ENCODE data around the gene FIS1. TPM values are rescaled to one million over a fixed set of nuclear protein-coding genes. Genes with fewer than 3 reads are reported as not detected.

FIS1 gene
- polyA plus RNA-seq, 1 donor (not counting 4 experiments of a cell fraction or from before 2014, with no cell fraction given), result 202 TPM

DNA sequence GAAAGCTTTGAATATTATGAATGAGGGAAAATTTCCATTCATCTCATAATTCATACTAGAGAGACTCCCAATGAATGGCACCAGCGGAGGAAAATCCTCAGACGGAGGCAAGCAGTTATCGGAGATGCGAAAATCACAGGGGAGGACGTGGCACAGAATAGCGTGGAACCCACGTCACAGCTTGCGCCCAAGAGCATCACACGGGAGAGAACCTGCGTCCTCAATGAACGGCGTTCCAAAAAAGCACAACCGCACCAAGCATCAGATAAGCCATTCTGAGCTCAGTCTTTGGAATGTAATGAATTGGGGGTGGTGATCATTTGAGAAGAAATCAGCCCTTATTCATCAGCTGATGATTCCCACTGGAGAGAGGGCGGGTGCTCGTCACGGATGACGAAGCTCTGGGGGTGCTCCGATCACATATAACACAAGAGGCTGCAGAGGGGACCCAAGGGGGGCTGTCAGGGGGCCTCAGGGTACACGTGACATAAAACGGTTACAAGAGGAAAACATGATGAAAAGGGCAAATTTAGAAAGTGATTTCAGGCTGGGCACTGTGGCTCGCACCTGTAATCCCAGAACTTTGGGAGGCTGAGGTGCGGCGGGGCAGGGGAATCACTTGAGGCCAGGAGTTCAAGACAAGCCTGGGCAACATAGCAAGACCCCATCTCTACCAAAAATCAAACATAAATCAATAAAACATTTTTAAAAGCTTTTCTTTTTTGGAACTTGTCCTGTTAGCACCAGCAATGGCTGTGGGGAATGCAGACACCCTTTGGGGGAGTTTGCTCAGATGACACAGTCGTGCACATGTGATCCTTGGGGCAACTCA, 33.8 kb upstream of the FIS1 start:
- no peak for TF ChIP-seq CTCF (optimal IDR thresholded peaks at IDR 0.05 in 1 of 3, IDR thresholded peaks at IDR 0.05 in 1 of 3, conservative IDR thresholded peaks at IDR 0.05 in 1 of 3; ENCODE audit: extremely low read depth in 1 of 3, insufficient read depth in 2 of 3, low read length in 3 of 3)
- no peak for TF ChIP-seq EZH2 (IDR thresholded peaks at IDR 0.05; ENCODE audit: low read length)
- H3K9me3 ChIP-seq (ENCODE audit: control insufficient read depth, low read depth, low read length), result no peaks in the 10 kb centered on the region
- no peaks in the 10 kb centered on the region for H3K9me1 ChIP-seq (ENCODE audit: control insufficient read depth, extremely low read depth, insufficient read depth, low read length)
- no peak overlapping the region for H3K4me3 ChIP-seq (ENCODE audit: control insufficient read depth in 2 of 3, extremely low read depth in 1 of 3, insufficient read depth in 2 of 3, low read depth in 1 of 3, low read length in 3 of 3)
- dilution Hi-C loops (cut with MboI; ENCODE audit: extremely low pct_ligation_motif_present, low sequenced_read_pairs), result no loop called here
- H3K27me3 ChIP-seq (ENCODE audit: control insufficient read depth, extremely low read depth, insufficient read depth, low read length), result peaks cover 9% of the 10 kb centered on the region
- no peak overlapping the region for H3K27ac ChIP-seq (ENCODE audit: control insufficient read depth, insufficient read depth, low read length)
- no peaks in the 10 kb centered on the region for H3K4me1 ChIP-seq (ENCODE audit: control insufficient read depth, extremely low read depth, insufficient read depth, low read length)
- no peaks in the 10 kb centered on the region for H3K36me3 ChIP-seq (ENCODE audit: control insufficient read depth in 2 of 2, extremely low read depth in 1 of 2, insufficient read depth in 2 of 2, low read length in 2 of 2)
- FAIRE-seq, result no peak
- DNase-seq (ENCODE audit: low read depth, low spot score), result no peak
- H3K9ac ChIP-seq (ENCODE audit: control insufficient read depth, extremely low read depth, insufficient read depth, low read length), result no peak overlapping the region
- H2AFZ ChIP-seq (ENCODE audit: control insufficient read depth, low read length), result no peak overlapping the region
- no peak overlapping the region for H3K4me2 ChIP-seq (ENCODE audit: control insufficient read depth, extremely low read depth, insufficient read depth, low read depth, low read length)
- no peaks in the 10 kb centered on the region for H3K79me2 ChIP-seq (ENCODE audit: control insufficient read depth, insufficient read depth, low read length)
- H4K20me1 ChIP-seq (ENCODE audit: control insufficient read depth, extremely low read depth, insufficient read depth, low read length), result no peaks in the 10 kb centered on the region

GRCh38 chr7:101277155-101277554, 32.3 kb upstream of the FIS1 start:
- Histone ChIP-seq H3K79me2 (ENCODE audit: control insufficient read depth, insufficient read depth, low read length) (no peaks in the 10 kb centered on the region), H3K4me3 (ENCODE audit: control insufficient read depth in 2 of 3, extremely low read depth in 1 of 3, insufficient read depth in 2 of 3, low read depth in 1 of 3, low read length in 3 of 3) (no peak overlapping the region), H3K27me3 (ENCODE audit: control insufficient read depth, extremely low read depth, insufficient read depth, low read length) (peaks cover 9% of the 10 kb centered on the region), H3K36me3 (ENCODE audit: control insufficient read depth in 2 of 2, extremely low read depth in 1 of 2, insufficient read depth in 2 of 2, low read length in 2 of 2) (no peaks in the 10 kb centered on the region), H3K9me1 (ENCODE audit: control insufficient read depth, extremely low read depth, insufficient read depth, low read length) (no peaks in the 10 kb centered on the region), H3K9ac (ENCODE audit: control insufficient read depth, extremely low read depth, insufficient read depth, low read length) (no peak overlapping the region), H3K4me2 (ENCODE audit: control insufficient read depth, extremely low read depth, insufficient read depth, low read depth, low read length) (no peak overlapping the region), H2AFZ (ENCODE audit: control insufficient read depth, low read length) (no peak overlapping the region), H3K9me3 (ENCODE audit: control insufficient read depth, low read depth, low read length) (no peaks in the 10 kb centered on the region), H3K4me1 (ENCODE audit: control insufficient read depth, extremely low read depth, insufficient read depth, low read length) (no peaks in the 10 kb centered on the region), H3K27ac (ENCODE audit: control insufficient read depth, insufficient read depth, low read length) (no peak overlapping the region), H4K20me1 (ENCODE audit: control insufficient read depth, extremely low read depth, insufficient read depth, low read length) (no peaks in the 10 kb centered on the region)
- dilution Hi-C loops (cut with MboI; ENCODE audit: extremely low pct_ligation_motif_present, low sequenced_read_pairs), result no loop called here
- FAIRE-seq, result no peak
- TF ChIP-seq CTCF (optimal IDR thresholded peaks at IDR 0.05 in 1 of 3, IDR thresholded peaks at IDR 0.05 in 1 of 3, conservative IDR thresholded peaks at IDR 0.05 in 1 of 3; ENCODE audit: extremely low read depth in 1 of 3, insufficient read depth in 2 of 3, low read length in 3 of 3), result no peak
- no peak for TF ChIP-seq EZH2 (IDR thresholded peaks at IDR 0.05; ENCODE audit: low read length)
- no peak for DNase-seq (ENCODE audit: low read depth, low spot score)
